ENCODE data around the gene DNAJA2.

DNA sequence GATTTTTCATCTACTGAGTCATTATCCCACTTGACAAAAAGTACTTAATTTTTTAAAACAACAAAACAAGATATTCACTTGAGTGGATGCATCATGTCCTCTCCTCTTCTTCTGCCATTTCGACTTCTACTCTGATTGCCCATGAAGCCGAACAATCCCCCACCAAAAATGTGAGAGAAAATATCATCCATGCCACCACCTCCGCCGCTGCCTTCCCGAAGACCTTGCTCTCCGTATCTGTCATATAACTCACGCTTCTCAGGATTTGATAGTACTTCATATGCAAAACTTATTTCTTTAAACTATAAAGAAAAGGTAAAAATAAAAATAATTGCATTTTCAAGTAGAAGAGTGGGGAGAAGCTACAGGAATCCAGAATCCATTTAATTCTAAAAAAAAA lies 2.2 kb downstream of the DNAJA2 start:
- TF ChIP-seq EGR1 (IDR thresholded peaks at IDR 0.05): no peak
- TF ChIP-seq, protein P1, sequence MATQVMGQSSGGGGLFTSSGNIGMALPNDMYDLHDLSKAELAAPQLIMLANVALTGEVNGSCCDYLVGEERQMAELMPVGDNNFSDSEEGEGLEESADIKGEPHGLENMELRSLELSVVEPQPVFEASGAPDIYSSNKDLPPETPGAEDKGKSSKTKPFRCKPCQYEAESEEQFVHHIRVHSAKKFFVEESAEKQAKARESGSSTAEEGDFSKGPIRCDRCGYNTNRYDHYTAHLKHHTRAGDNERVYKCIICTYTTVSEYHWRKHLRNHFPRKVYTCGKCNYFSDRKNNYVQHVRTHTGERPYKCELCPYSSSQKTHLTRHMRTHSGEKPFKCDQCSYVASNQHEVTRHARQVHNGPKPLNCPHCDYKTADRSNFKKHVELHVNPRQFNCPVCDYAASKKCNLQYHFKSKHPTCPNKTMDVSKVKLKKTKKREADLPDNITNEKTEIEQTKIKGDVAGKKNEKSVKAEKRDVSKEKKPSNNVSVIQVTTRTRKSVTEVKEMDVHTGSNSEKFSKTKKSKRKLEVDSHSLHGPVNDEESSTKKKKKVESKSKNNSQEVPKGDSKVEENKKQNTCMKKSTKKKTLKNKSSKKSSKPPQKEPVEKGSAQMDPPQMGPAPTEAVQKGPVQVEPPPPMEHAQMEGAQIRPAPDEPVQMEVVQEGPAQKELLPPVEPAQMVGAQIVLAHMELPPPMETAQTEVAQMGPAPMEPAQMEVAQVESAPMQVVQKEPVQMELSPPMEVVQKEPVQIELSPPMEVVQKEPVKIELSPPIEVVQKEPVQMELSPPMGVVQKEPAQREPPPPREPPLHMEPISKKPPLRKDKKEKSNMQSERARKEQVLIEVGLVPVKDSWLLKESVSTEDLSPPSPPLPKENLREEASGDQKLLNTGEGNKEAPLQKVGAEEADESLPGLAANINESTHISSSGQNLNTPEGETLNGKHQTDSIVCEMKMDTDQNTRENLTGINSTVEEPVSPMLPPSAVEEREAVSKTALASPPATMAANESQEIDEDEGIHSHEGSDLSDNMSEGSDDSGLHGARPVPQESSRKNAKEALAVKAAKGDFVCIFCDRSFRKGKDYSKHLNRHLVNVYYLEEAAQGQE (IDR thresholded peaks at IDR 0.05; ENCODE audit: low read depth): no peak
- no peak for TF ChIP-seq FOXM1 (IDR thresholded peaks at IDR 0.05; ENCODE audit: borderline replicate concordance, low read depth)
- TF ChIP-seq TAF1 (IDR thresholded peaks at IDR 0.05; ENCODE audit: low read depth): no peak
- no peak for TF ChIP-seq TEAD4 (IDR thresholded peaks at IDR 0.05)
- no peak for TF ChIP-seq YY1 (IDR thresholded peaks at IDR 0.05; ENCODE audit: low read depth)
- no peak for TF ChIP-seq TCF12 (IDR thresholded peaks at IDR 0.05; ENCODE audit: low read depth)
- no peak for TF ChIP-seq CREB1 (IDR thresholded peaks at IDR 0.05; ENCODE audit: low read depth)
- no peak for TF ChIP-seq EP300 (IDR thresholded peaks at IDR 0.05; ENCODE audit: borderline replicate concordance)
- TF ChIP-seq, protein P2, sequence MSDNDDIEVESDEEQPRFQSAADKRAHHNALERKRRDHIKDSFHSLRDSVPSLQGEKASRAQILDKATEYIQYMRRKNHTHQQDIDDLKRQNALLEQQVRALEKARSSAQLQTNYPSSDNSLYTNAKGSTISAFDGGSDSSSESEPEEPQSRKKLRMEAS (IDR thresholded peaks at IDR 0.05): no peak
- no peak for TF ChIP-seq ZBTB7A (IDR thresholded peaks at IDR 0.05; ENCODE audit: low read depth)
- TF ChIP-seq RAD21 (IDR thresholded peaks at IDR 0.05; ENCODE audit: low read depth): no peak
- TF ChIP-seq NFIC (IDR thresholded peaks at IDR 0.05): no peak
- TF ChIP-seq CEBPB (IDR thresholded peaks at IDR 0.05): no peak
